ENCODE measurements around the gene MYORG.

Gene MYORG

GRCh38 chr9:34334337-34334824, 42.3 kb downstream of the MYORG start:
- peaks cover 13% of the 10 kb centered on the region for H3K4me1 ChIP-seq (ENCODE audit: insufficient read depth, low read length, poor library complexity, severe bottlenecking)
- no peaks in the 10 kb centered on the region for H3K9me3 ChIP-seq (ENCODE audit: insufficient read depth, low read depth, low read length)
- H3K27me3 ChIP-seq (ENCODE audit: insufficient read depth, low read length, poor library complexity, severe bottlenecking), result no peaks in the 10 kb centered on the region
- H3K9me2 ChIP-seq (replicated peaks; ENCODE audit: low read depth, low read length), result no peaks in the 10 kb centered on the region
- H3K79me2 ChIP-seq (ENCODE audit: insufficient read depth, low read length), result peaks cover 27% of the 10 kb centered on the region
- H3K36me3 ChIP-seq (ENCODE audit: insufficient read depth, low read length), result peaks cover 7% of the 10 kb centered on the region; the same call in 1 of the 2 replicates
- H3K4me2 ChIP-seq (ENCODE audit: low read depth, low read length, poor library complexity, severe bottlenecking), result no peak overlapping the region
- H3K9ac ChIP-seq (ENCODE audit: low read depth, low read length, poor library complexity, severe bottlenecking), result no peak overlapping the region
- no peak overlapping the region for H3K4me3 ChIP-seq (ENCODE audit: low read length, poor library complexity, severe bottlenecking)
- no peaks in the 10 kb centered on the region for H3F3A ChIP-seq (ENCODE audit: low read depth)
- TF ChIP-seq, protein P1, sequence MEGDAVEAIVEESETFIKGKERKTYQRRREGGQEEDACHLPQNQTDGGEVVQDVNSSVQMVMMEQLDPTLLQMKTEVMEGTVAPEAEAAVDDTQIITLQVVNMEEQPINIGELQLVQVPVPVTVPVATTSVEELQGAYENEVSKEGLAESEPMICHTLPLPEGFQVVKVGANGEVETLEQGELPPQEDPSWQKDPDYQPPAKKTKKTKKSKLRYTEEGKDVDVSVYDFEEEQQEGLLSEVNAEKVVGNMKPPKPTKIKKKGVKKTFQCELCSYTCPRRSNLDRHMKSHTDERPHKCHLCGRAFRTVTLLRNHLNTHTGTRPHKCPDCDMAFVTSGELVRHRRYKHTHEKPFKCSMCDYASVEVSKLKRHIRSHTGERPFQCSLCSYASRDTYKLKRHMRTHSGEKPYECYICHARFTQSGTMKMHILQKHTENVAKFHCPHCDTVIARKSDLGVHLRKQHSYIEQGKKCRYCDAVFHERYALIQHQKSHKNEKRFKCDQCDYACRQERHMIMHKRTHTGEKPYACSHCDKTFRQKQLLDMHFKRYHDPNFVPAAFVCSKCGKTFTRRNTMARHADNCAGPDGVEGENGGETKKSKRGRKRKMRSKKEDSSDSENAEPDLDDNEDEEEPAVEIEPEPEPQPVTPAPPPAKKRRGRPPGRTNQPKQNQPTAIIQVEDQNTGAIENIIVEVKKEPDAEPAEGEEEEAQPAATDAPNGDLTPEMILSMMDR (conservative IDR thresholded peaks at IDR 0.05; ENCODE audit: low read length), result no peak
- TF ChIP-seq EZH2phosphoT487 (IDR thresholded peaks at IDR 0.05; ENCODE audit: borderline replicate concordance), result no peak
- no peaks in the 10 kb centered on the region for H4K20me1 ChIP-seq (ENCODE audit: insufficient read depth, low read length, poor library complexity, severe bottlenecking)
- no peak overlapping the region for H2AFZ ChIP-seq (ENCODE audit: low read length)

- Histone ChIP-seq H3K79me2 (ENCODE audit: insufficient read depth, low read length) (peaks cover 27% of the 10 kb centered on the region), H3K9me2 (replicated peaks; ENCODE audit: low read depth, low read length) (no peaks in the 10 kb centered on the region), H3K27me3 (ENCODE audit: insufficient read depth, low read length, poor library complexity, severe bottlenecking) (no peaks in the 10 kb centered on the region), H3K4me2 (ENCODE audit: low read depth, low read length, poor library complexity, severe bottlenecking) (no peak overlapping the region), H3K9me3 (ENCODE audit: insufficient read depth, low read depth, low read length) (no peaks in the 10 kb centered on the region), H3F3A (ENCODE audit: low read depth) (no peaks in the 10 kb centered on the region), H4K20me1 (ENCODE audit: insufficient read depth, low read length, poor library complexity, severe bottlenecking) (no peaks in the 10 kb centered on the region), H2AFZ (ENCODE audit: low read length) (no peak overlapping the region), H3K36me3 (ENCODE audit: insufficient read depth, low read length) (peaks cover 2% of the 10 kb centered on the region; the same call in 1 of the 2 replicates), H3K4me1 (ENCODE audit: insufficient read depth, low read length, poor library complexity, severe bottlenecking) (peaks cover 13% of the 10 kb centered on the region), H3K4me3 (ENCODE audit: low read length, poor library complexity, severe bottlenecking) (no peak overlapping the region), H3K9ac (ENCODE audit: low read depth, low read length, poor library complexity, severe bottlenecking) (no peak overlapping the region)
- TF ChIP-seq EZH2phosphoT487 (IDR thresholded peaks at IDR 0.05; ENCODE audit: borderline replicate concordance), result no peak
- TF ChIP-seq, protein P1 (conservative IDR thresholded peaks at IDR 0.05; ENCODE audit: low read length), result no peak
Measured at GRCh38 chr9:34333836-34334235, 42.9 kb downstream of the MYORG start.

- Histone ChIP-seq H3K9ac (ENCODE audit: low read depth, low read length, poor library complexity, severe bottlenecking) (peak overlapping the region; percentile 24), H3K36me3 (ENCODE audit: insufficient read depth, low read length) (no peaks in the 10 kb centered on the region), H3K79me2 (ENCODE audit: insufficient read depth, low read length) (peaks cover 39% of the 10 kb centered on the region), H3K4me1 (ENCODE audit: insufficient read depth, low read length, poor library complexity, severe bottlenecking) (peaks cover 15% of the 10 kb centered on the region), H2AFZ (ENCODE audit: low read length) (no peak overlapping the region), H3F3A (ENCODE audit: low read depth) (no peaks in the 10 kb centered on the region), H3K27me3 (ENCODE audit: insufficient read depth, low read length, poor library complexity, severe bottlenecking) (no peaks in the 10 kb centered on the region), H3K4me3 (ENCODE audit: low read length, poor library complexity, severe bottlenecking) (no peak overlapping the region), H3K9me3 (ENCODE audit: insufficient read depth, low read depth, low read length) (no peaks in the 10 kb centered on the region), H3K9me2 (replicated peaks; ENCODE audit: low read depth, low read length) (no peaks in the 10 kb centered on the region), H3K4me2 (ENCODE audit: low read depth, low read length, poor library complexity, severe bottlenecking) (peak overlapping the region; percentile 31), H4K20me1 (ENCODE audit: insufficient read depth, low read length, poor library complexity, severe bottlenecking) (no peaks in the 10 kb centered on the region)
- no peak for TF ChIP-seq EZH2phosphoT487 (IDR thresholded peaks at IDR 0.05; ENCODE audit: borderline replicate concordance)
- TF ChIP-seq, protein P1 (conservative IDR thresholded peaks at IDR 0.05; ENCODE audit: low read length), result peak; percentile 70
Measured at GRCh38 chr9:34332076-34332964, 44.4 kb downstream of the MYORG start.

All from Loucy (cell line).